GM23338 (cell line): ENCODE results near the gene ARPC1A. TPM values are rescaled to one million over a fixed set of nuclear protein-coding genes. Genes with fewer than 3 reads are reported as not detected.

ENCODE experiments used
- ATAC-seq: fragments of 200-7000 bp; cut with Tn5 transposase; 3 replicates; pipeline ENCODE4 v1.9.1; 2020
- DNase-seq: peaks from one replicate; pipeline ENCODE4 v3.0.0-alpha.2; 2015; ENCODE audit warnings: low spot score
- H2AFZ ChIP-seq: fragments of 200-600 bp; sonication (generic); 2 replicates; pipeline ENCODE4 v1.8.0; 2016; ENCODE audit warnings: antibody characterized with exemption, mild to moderate bottlenecking, moderate library complexity
- H3F3A ChIP-seq: fragments of 200-600 bp; sonication (generic); replicated peaks from 2 replicates; pipeline ENCODE4 v1.8.0; 2017; ENCODE audit warnings: antibody characterized with exemption, mixed run types, low read depth
- H3K27ac ChIP-seq: fragments of 200-600 bp; sonication (generic); 2 replicates; pipeline ENCODE4 v1.6.1; 2016; ENCODE audit warnings: low read depth
- H3K27me3 ChIP-seq: fragments of 200-600 bp; sonication (generic); 2 replicates; pipeline ENCODE4 v1.8.0; 2016; ENCODE audit warnings: mild to moderate bottlenecking, mixed run types, moderate library complexity; ENCODE audit not compliant: insufficient read depth
- H3K36me3 ChIP-seq: fragments of 200-600 bp; sonication (generic); 2 replicates; pipeline ENCODE4 v1.8.0; 2016; ENCODE audit warnings: mild to moderate bottlenecking; ENCODE audit not compliant: insufficient read depth
- H3K4me1 ChIP-seq: fragments of 200-600 bp; sonication (generic); 2 replicates; pipeline ENCODE4 v1.8.0; 2016; ENCODE audit warnings: mild to moderate bottlenecking, moderate library complexity; ENCODE audit not compliant: insufficient read depth
- H3K4me2 ChIP-seq: fragments of 200-600 bp; sonication (generic); 2 replicates; pipeline ENCODE4 v1.7.1; 2017; ENCODE audit warnings: mixed run types
- H3K4me3 ChIP-seq: fragments of 200-600 bp; sonication (generic); 2 replicates; pipeline ENCODE4 v1.6.1; 2016; ENCODE audit warnings: mixed run types
- H3K79me2 ChIP-seq: fragments of 200-600 bp; sonication (generic); replicated peaks from 2 replicates; pipeline ENCODE4 v1.8.0; 2017; ENCODE audit warnings: mild to moderate bottlenecking; ENCODE audit not compliant: insufficient read depth
- H3K9me2 ChIP-seq: fragments of 200-600 bp; sonication (generic); 2 replicates; pipeline ENCODE4 v1.8.0; 2017; ENCODE audit not compliant: insufficient read depth
- H4K20me1 ChIP-seq: fragments of 200-600 bp; sonication (generic); replicated peaks from 2 replicates; pipeline ENCODE4 v1.8.0; 2017; ENCODE audit warnings: mild to moderate bottlenecking; ENCODE audit not compliant: insufficient read depth
- H3K27ac Mint-ChIP-seq: 2 replicates; pipeline ENCODE4 v1.8.0; 2020; ENCODE audit warnings: inconsistent platforms, mild to moderate bottlenecking, moderate library complexity, mixed read lengths
- H3K27me3 Mint-ChIP-seq: 3 replicates; pipeline ENCODE4 v1.8.0; 2022; ENCODE audit warnings: low read depth, mild to moderate bottlenecking, moderate library complexity, mixed read lengths, inconsistent platforms; ENCODE audit not compliant: insufficient read depth, poor library complexity
- H3K36me3 Mint-ChIP-seq: 3 replicates; pipeline ENCODE4 v1.8.0; 2021; ENCODE audit warnings: low read depth, mild to moderate bottlenecking, inconsistent platforms, moderate library complexity, mixed read lengths
- H3K4me1 Mint-ChIP-seq: 3 replicates; pipeline ENCODE4 v1.8.0; 2020; ENCODE audit warnings: mild to moderate bottlenecking, inconsistent platforms, mixed read lengths
- H3K4me3 Mint-ChIP-seq: 3 replicates; pipeline ENCODE4 v1.8.0; 2021; ENCODE audit warnings: moderate library complexity, mild to moderate bottlenecking, inconsistent platforms, mixed read lengths
- H3K9me3 Mint-ChIP-seq: 3 replicates; pipeline ENCODE4 v1.8.0; 2020; ENCODE audit warnings: moderate library complexity, mild to moderate bottlenecking, inconsistent platforms, mixed read lengths
- CREB1 ChIP-seq: fragments of 250-450 bp; sonication (Bioruptor Pico); IDR thresholded peaks from 2 replicates; pipeline ENCODE4 v1.5.0; 2020; ENCODE audit warnings: low read depth, mild to moderate bottlenecking, moderate library complexity
- EZH2 ChIP-seq: fragments of 200-600 bp; sonication (generic); IDR thresholded peaks from one replicate; pipeline ENCODE4 v1.8.0; 2017; ENCODE audit warnings: antibody characterized with exemption, mild to moderate bottlenecking, low read depth; ENCODE audit not compliant: unreplicated experiment
- EZH2phosphoT487 ChIP-seq: fragments of 200-600 bp; sonication (generic); IDR thresholded peaks from one replicate; pipeline ENCODE4 v1.8.1; 2018; ENCODE audit warnings: antibody characterized with exemption; ENCODE audit not compliant: unreplicated experiment
- JUNB ChIP-seq: IDR thresholded peaks from one replicate; pipeline ENCODE4 v1.6.1; 2016; ENCODE audit warnings: antibody characterized with exemption; ENCODE audit not compliant: unreplicated experiment
- NANOG ChIP-seq: IDR thresholded peaks from 2 replicates; pipeline ENCODE4 v1.6.1; 2016; ENCODE audit warnings: antibody characterized with exemption, borderline replicate concordance
- POLR2AphosphoS5 ChIP-seq: IDR thresholded peaks from 2 replicates; pipeline ENCODE4 v1.6.1; 2016; ENCODE audit warnings: antibody characterized with exemption, low read depth
- STAT1 ChIP-seq: IDR thresholded peaks from one replicate; pipeline ENCODE4 v1.6.1; 2016; ENCODE audit warnings: antibody characterized with exemption; ENCODE audit not compliant: unreplicated experiment
- ZNF114 ChIP-seq: fragments of 250-450 bp; sonication (Bioruptor Pico); IDR thresholded peaks from 2 replicates; pipeline ENCODE4 v1.5.0; 2020; ENCODE audit warnings: mild to moderate bottlenecking, moderate library complexity
- ZNF331 ChIP-seq: fragments of 250-450 bp; sonication (Bioruptor Pico); IDR thresholded peaks from 2 replicates; pipeline ENCODE4 v1.5.0; 2020; ENCODE audit warnings: low read depth, mild to moderate bottlenecking, moderate library complexity
- polyA plus RNA-seq: library from polyadenylated mRNA; unstranded; fragments of >200 nt; fragmentation: Nextera tagmentation; extraction: Ambion mirVana; gene quantifications from 2 replicates; pipeline ENCODE4 v1.2.1, GENCODE V29; 2016
- total RNA-seq: library from RNA; depleted of rRNA; stranded (reverse); fragments of >200 nt; shearing (Covaris generic); gene quantifications from 2 replicates; pipeline ENCODE4 v1.2.3, GENCODE V29; 2014
- TF ChIP-seq, protein P1 (sequence below), 2 experiments: fragments of 200-600 bp in 1 of 2; sonication (generic) in 1 of 2; conservative IDR thresholded peaks; 2 replicates each; pipeline versions ENCODE4 v1.5.1 to v1.6.1; 2016 to 2017; ENCODE audit warnings: antibody characterized with exemption in 2 of 2, low read depth in 2 of 2, mild to moderate bottlenecking in 2 of 2, moderate library complexity in 1 of 2
- TF ChIP-seq, protein P2 (sequence below): IDR thresholded peaks from 2 replicates; pipeline ENCODE4 v1.6.1; 2016; ENCODE audit warnings: antibody characterized with exemption
- TF ChIP-seq, protein P3 (sequence below): fragments of 250-450 bp; sonication (Bioruptor Pico); IDR thresholded peaks from 2 replicates; pipeline ENCODE4 v1.5.0; 2020; ENCODE audit warnings: mild to moderate bottlenecking, moderate library complexity
- TF ChIP-seq, protein P4 (sequence below): IDR thresholded peaks from one replicate; pipeline ENCODE4 v1.6.1; 2018; ENCODE audit warnings: antibody characterized with exemption; ENCODE audit not compliant: unreplicated experiment

The ARPC1A gene
- total and polyA plus RNA-seq, 2 experiments from 2014 or later, result 108 to 210 TPM

DNA sequence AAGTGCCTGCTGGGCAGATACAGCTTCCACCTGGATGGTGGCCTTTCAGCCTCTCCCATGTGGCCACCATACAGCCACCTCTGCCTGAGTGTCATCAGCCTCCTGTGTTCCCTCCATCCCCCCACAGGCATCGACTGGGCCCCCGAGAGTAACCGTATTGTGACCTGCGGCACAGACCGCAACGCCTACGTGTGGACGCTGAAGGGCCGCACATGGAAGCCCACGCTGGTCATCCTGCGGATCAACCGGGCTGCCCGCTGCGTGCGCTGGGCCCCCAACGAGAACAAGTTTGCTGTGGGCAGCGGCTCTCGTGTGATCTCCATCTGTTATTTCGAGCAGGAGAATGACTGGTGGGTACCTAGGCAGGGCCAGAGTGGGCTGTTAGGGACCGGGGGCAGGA is 62.2 kb downstream of the ARPC1A start:
- Histone ChIP-seq H3K27me3 (no peaks in the 10 kb centered on the region), H3K4me1 (no peaks in the 10 kb centered on the region), H3K79me2 (0 out of 2 replicates have a peak, but pooled peaks cover 3% of the 10 kb centered on the region), H3F3A (peaks cover 12% of the 10 kb centered on the region; the same call in 1 of the 2 replicates), H3K27ac (no peak overlapping the region), H3K9me2 (no peaks in the 10 kb centered on the region), H3K36me3 (no peaks in the 10 kb centered on the region), H2AFZ (no peak overlapping the region), H3K4me2 (no peak overlapping the region), H3K4me3 (no peak overlapping the region), H4K20me1 (no peaks in the 10 kb centered on the region; the same call in 1 of the 2 replicates)
- Mint-ChIP-seq H3K4me1 (peaks cover 3% of the 10 kb centered on the region; the same call in 1 of the 3 replicates), H3K27me3 (peaks cover 12% of the 10 kb centered on the region), H3K27ac (no peak overlapping the region), H3K36me3 (peaks cover 25% of the 10 kb centered on the region), H3K4me3 (no peak overlapping the region), H3K9me3 (no peaks in the 10 kb centered on the region)
- no peak for ATAC-seq
- DNase-seq, result no peak
- TF ChIP-seq POLR2AphosphoS5 (no peak), ZNF331 (CRISPR knock-in tag) (no peak), NANOG (no peak), CREB1 (no peak), ZNF114 (CRISPR knock-in tag) (no peak), EZH2 (no peak), STAT1 (no peak), EZH2phosphoT487 (no peak), JUNB (no peak)
- TF ChIP-seq, protein P1, sequence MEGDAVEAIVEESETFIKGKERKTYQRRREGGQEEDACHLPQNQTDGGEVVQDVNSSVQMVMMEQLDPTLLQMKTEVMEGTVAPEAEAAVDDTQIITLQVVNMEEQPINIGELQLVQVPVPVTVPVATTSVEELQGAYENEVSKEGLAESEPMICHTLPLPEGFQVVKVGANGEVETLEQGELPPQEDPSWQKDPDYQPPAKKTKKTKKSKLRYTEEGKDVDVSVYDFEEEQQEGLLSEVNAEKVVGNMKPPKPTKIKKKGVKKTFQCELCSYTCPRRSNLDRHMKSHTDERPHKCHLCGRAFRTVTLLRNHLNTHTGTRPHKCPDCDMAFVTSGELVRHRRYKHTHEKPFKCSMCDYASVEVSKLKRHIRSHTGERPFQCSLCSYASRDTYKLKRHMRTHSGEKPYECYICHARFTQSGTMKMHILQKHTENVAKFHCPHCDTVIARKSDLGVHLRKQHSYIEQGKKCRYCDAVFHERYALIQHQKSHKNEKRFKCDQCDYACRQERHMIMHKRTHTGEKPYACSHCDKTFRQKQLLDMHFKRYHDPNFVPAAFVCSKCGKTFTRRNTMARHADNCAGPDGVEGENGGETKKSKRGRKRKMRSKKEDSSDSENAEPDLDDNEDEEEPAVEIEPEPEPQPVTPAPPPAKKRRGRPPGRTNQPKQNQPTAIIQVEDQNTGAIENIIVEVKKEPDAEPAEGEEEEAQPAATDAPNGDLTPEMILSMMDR (conservative IDR thresholded peaks at IDR 0.05; ENCODE audit: low read depth in 2 of 2), result no peak
- TF ChIP-seq, protein P2, sequence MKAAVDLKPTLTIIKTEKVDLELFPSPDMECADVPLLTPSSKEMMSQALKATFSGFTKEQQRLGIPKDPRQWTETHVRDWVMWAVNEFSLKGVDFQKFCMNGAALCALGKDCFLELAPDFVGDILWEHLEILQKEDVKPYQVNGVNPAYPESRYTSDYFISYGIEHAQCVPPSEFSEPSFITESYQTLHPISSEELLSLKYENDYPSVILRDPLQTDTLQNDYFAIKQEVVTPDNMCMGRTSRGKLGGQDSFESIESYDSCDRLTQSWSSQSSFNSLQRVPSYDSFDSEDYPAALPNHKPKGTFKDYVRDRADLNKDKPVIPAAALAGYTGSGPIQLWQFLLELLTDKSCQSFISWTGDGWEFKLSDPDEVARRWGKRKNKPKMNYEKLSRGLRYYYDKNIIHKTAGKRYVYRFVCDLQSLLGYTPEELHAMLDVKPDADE, result no peak
- TF ChIP-seq, protein P3, sequence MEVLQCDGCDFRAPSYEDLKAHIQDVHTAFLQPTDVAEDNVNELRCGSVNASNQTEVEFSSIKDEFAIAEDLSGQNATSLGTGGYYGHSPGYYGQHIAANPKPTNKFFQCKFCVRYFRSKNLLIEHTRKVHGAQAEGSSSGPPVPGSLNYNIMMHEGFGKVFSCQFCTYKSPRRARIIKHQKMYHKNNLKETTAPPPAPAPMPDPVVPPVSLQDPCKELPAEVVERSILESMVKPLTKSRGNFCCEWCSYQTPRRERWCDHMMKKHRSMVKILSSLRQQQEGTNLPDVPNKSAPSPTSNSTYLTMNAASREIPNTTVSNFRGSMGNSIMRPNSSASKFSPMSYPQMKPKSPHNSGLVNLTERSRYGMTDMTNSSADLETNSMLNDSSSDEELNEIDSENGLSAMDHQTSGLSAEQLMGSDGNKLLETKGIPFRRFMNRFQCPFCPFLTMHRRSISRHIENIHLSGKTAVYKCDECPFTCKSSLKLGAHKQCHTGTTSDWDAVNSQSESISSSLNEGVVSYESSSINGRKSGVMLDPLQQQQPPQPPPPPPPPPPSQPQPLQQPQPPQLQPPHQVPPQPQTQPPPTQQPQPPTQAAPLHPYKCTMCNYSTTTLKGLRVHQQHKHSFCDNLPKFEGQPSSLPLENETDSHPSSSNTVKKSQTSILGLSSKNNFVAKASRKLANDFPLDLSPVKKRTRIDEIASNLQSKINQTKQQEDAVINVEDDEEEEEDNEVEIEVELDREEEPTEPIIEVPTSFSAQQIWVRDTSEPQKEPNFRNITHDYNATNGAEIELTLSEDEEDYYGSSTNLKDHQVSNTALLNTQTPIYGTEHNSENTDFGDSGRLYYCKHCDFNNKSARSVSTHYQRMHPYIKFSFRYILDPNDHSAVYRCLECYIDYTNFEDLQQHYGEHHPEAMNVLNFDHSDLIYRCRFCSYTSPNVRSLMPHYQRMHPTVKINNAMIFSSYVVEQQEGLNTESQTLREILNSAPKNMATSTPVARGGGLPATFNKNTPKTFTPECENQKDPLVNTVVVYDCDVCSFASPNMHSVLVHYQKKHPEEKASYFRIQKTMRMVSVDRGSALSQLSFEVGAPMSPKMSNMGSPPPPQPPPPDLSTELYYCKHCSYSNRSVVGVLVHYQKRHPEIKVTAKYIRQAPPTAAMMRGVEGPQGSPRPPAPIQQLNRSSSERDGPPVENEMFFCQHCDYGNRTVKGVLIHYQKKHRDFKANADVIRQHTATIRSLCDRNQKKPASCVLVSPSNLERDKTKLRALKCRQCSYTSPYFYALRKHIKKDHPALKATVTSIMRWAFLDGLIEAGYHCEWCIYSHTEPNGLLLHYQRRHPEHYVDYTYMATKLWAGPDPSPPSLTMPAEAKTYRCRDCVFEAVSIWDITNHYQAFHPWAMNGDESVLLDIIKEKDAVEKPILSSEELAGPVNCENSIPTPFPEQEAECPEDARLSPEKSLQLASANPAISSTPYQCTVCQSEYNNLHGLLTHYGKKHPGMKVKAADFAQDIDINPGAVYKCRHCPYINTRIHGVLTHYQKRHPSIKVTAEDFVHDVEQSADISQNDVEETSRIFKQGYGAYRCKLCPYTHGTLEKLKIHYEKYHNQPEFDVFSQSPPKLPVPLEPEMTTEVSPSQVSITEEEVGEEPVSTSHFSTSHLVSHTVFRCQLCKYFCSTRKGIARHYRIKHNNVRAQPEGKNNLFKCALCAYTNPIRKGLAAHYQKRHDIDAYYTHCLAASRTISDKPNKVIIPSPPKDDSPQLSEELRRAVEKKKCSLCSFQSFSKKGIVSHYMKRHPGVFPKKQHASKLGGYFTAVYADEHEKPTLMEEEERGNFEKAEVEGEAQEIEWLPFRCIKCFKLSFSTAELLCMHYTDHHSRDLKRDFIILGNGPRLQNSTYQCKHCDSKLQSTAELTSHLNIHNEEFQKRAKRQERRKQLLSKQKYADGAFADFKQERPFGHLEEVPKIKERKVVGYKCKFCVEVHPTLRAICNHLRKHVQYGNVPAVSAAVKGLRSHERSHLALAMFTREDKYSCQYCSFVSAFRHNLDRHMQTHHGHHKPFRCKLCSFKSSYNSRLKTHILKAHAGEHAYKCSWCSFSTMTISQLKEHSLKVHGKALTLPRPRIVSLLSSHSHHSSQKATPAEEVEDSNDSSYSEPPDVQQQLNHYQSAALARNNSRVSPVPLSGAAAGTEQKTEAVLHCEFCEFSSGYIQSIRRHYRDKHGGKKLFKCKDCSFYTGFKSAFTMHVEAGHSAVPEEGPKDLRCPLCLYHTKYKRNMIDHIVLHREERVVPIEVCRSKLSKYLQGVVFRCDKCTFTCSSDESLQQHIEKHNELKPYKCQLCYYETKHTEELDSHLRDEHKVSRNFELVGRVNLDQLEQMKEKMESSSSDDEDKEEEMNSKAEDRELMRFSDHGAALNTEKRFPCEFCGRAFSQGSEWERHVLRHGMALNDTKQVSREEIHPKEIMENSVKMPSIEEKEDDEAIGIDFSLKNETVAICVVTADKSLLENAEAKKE (CRISPR knock-in tag), result no peak
- TF ChIP-seq, protein P4, sequence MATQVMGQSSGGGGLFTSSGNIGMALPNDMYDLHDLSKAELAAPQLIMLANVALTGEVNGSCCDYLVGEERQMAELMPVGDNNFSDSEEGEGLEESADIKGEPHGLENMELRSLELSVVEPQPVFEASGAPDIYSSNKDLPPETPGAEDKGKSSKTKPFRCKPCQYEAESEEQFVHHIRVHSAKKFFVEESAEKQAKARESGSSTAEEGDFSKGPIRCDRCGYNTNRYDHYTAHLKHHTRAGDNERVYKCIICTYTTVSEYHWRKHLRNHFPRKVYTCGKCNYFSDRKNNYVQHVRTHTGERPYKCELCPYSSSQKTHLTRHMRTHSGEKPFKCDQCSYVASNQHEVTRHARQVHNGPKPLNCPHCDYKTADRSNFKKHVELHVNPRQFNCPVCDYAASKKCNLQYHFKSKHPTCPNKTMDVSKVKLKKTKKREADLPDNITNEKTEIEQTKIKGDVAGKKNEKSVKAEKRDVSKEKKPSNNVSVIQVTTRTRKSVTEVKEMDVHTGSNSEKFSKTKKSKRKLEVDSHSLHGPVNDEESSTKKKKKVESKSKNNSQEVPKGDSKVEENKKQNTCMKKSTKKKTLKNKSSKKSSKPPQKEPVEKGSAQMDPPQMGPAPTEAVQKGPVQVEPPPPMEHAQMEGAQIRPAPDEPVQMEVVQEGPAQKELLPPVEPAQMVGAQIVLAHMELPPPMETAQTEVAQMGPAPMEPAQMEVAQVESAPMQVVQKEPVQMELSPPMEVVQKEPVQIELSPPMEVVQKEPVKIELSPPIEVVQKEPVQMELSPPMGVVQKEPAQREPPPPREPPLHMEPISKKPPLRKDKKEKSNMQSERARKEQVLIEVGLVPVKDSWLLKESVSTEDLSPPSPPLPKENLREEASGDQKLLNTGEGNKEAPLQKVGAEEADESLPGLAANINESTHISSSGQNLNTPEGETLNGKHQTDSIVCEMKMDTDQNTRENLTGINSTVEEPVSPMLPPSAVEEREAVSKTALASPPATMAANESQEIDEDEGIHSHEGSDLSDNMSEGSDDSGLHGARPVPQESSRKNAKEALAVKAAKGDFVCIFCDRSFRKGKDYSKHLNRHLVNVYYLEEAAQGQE, result no peak
